Keratinocyte (primary cell): ENCODE measurements around the gene ACAP3. TPM values are rescaled to one million over a fixed set of nuclear protein-coding genes. Genes with fewer than 3 reads are reported as not detected.

ENCODE experiments used
- DNase-seq: peaks from one replicate; pipeline ENCODE4 v3.0.0-alpha.2; 2011; ENCODE audit warnings: low read depth, missing footprints, low spot score
- FAIRE-seq: peaks from 2 replicates; lab custom pipeline; 2011; peaks lifted over from hg19 to GRCh38; lab: Jason Lieb, UNC
- H2AFZ ChIP-seq: 2 replicates; pipeline ENCODE4 v1.6.0; 2012; ENCODE audit warnings: low read length, control low read depth, inconsistent platforms; ENCODE audit not compliant: control insufficient read depth
- H3K27ac ChIP-seq: 2 replicates; pipeline ENCODE4 v1.5.1; 2011; ENCODE audit warnings: low read length; ENCODE audit not compliant: control insufficient read depth, insufficient read depth
- H3K27me3 ChIP-seq: 3 replicates; pipeline ENCODE4 v1.6.0; 2011; ENCODE audit warnings: low read length; ENCODE audit not compliant: control insufficient read depth, insufficient read depth; ENCODE audit errors: extremely low read depth
- H3K36me3 ChIP-seq, 2 experiments: 2 replicates in 1 of 2; 3 replicates in 1 of 2; pipeline ENCODE4 v1.5.1; 2011; ENCODE audit warnings: low read length in 2 of 2, mild to moderate bottlenecking in 1 of 2; ENCODE audit not compliant: control insufficient read depth in 2 of 2, insufficient read depth in 2 of 2; ENCODE audit errors: extremely low read depth in 1 of 2
- H3K4me1 ChIP-seq: 3 replicates; pipeline ENCODE4 v1.5.1; 2011; ENCODE audit warnings: low read length; ENCODE audit not compliant: control insufficient read depth, insufficient read depth; ENCODE audit errors: extremely low read depth
- H3K4me2 ChIP-seq: 3 replicates; pipeline ENCODE4 v1.6.0; 2011; ENCODE audit warnings: low read depth, low read length; ENCODE audit not compliant: control insufficient read depth, insufficient read depth; ENCODE audit errors: extremely low read depth
- H3K4me3 ChIP-seq, 3 experiments: fragments of 200-600 bp in 1 of 3; sonication (generic) in 1 of 3; 2 replicates in 2 of 3; 3 replicates in 1 of 3; pipeline ENCODE4 v1.5.1; 2011 to 2016; ENCODE audit warnings: low read length in 3 of 3, mild to moderate bottlenecking in 3 of 3, control low read depth in 2 of 3, inconsistent platforms in 1 of 3, low read depth in 1 of 3, mixed read lengths in 1 of 3, mixed run types in 1 of 3, moderate library complexity in 1 of 3; ENCODE audit not compliant: control insufficient read depth in 2 of 3, insufficient read depth in 2 of 3; ENCODE audit errors: extremely low read depth in 1 of 3
- H3K79me2 ChIP-seq: 2 replicates; pipeline ENCODE4 v1.6.0; 2012; ENCODE audit warnings: low read length; ENCODE audit not compliant: control insufficient read depth, insufficient read depth
- H3K9ac ChIP-seq: 3 replicates; pipeline ENCODE4 v1.6.0; 2011; ENCODE audit warnings: low read length; ENCODE audit not compliant: control insufficient read depth, insufficient read depth; ENCODE audit errors: extremely low read depth
- H3K9me1 ChIP-seq: 3 replicates; pipeline ENCODE4 v1.6.0; 2011; ENCODE audit warnings: low read length; ENCODE audit not compliant: control insufficient read depth, insufficient read depth; ENCODE audit errors: extremely low read depth
- H3K9me3 ChIP-seq: 2 replicates; pipeline ENCODE4 v1.5.1; 2012; ENCODE audit warnings: low read depth, low read length; ENCODE audit not compliant: control insufficient read depth
- H4K20me1 ChIP-seq: 3 replicates; pipeline ENCODE4 v1.6.0; 2011; ENCODE audit warnings: low read length; ENCODE audit not compliant: control insufficient read depth, insufficient read depth; ENCODE audit errors: extremely low read depth
- EZH2 ChIP-seq: IDR thresholded peaks from one replicate; pipeline ENCODE4 v1.6.1; 2012; ENCODE audit warnings: inconsistent platforms, mild to moderate bottlenecking, low read length, moderate library complexity
- dilution Hi-C: fragments of 300-500 bp; cut with MboI; formaldehyde crosslinking; loops from one replicate; pipeline ENCODE4 v1.7.0; 2020; ENCODE audit warnings: low sequenced_read_pairs; ENCODE audit not compliant: extremely low pct_ligation_motif_present
- polyA plus RNA-seq, 5 experiments: library from polyadenylated mRNA; depleted of rRNA in 3 of 5; stranded (reverse) in 3 of 5; stranded (forward) in 1 of 5; unstranded in 1 of 5; fragments of >200 nt; gene quantifications; 1 replicate in 1 of 5; 2 replicates in 3 of 5; 3 replicates in 1 of 5; pipeline versions ENCODE4 v1.2.1 to v1.2.3, GENCODE V29; 2011 to 2012; ENCODE audit warnings: missing spikeins in 2 of 5, low read depth in 1 of 5, low replicate concordance in 1 of 5
- TF ChIP-seq, protein P1 (sequence below), 3 experiments: IDR thresholded peaks in 1 of 3; conservative IDR thresholded peaks in 1 of 3; optimal IDR thresholded peaks in 1 of 3; 2 replicates in 2 of 3; 3 replicates in 1 of 3; pipeline versions ENCODE3 to v1.5.1; 2011; ENCODE audit warnings: low read length in 3 of 3, mild to moderate bottlenecking in 3 of 3, moderate library complexity in 2 of 3, control low read depth in 1 of 3, inconsistent platforms in 1 of 3; ENCODE audit not compliant: insufficient read depth in 2 of 3; ENCODE audit errors: extremely low read depth in 1 of 3

Gene ACAP3
- polyA plus RNA-seq, 1 donor (not counting 4 experiments of a cell fraction or from before 2014, with no cell fraction given) = 17.4 TPM

GRCh38 chr1:1302006-1302430 lies 5.7 kb downstream of the ACAP3 start:
- no peak for FAIRE-seq
- Histone ChIP-seq H3K4me3 (no peak overlapping the region), H3K79me2 (peaks cover 12% of the 10 kb centered on the region), H3K9ac (no peak overlapping the region), H3K9me3 (no peaks in the 10 kb centered on the region), H3K4me2 (no peak overlapping the region), H3K27me3 (no peaks in the 10 kb centered on the region), H3K27ac (no peak overlapping the region), H4K20me1 (no peaks in the 10 kb centered on the region), H2AFZ (no peak overlapping the region), H3K4me1 (peaks cover 43% of the 10 kb centered on the region), H3K36me3 (peaks cover 0 to 1% of the 10 kb centered on the region in 2 experiments), H3K9me1 (no peaks in the 10 kb centered on the region)
- TF ChIP-seq, protein P1, sequence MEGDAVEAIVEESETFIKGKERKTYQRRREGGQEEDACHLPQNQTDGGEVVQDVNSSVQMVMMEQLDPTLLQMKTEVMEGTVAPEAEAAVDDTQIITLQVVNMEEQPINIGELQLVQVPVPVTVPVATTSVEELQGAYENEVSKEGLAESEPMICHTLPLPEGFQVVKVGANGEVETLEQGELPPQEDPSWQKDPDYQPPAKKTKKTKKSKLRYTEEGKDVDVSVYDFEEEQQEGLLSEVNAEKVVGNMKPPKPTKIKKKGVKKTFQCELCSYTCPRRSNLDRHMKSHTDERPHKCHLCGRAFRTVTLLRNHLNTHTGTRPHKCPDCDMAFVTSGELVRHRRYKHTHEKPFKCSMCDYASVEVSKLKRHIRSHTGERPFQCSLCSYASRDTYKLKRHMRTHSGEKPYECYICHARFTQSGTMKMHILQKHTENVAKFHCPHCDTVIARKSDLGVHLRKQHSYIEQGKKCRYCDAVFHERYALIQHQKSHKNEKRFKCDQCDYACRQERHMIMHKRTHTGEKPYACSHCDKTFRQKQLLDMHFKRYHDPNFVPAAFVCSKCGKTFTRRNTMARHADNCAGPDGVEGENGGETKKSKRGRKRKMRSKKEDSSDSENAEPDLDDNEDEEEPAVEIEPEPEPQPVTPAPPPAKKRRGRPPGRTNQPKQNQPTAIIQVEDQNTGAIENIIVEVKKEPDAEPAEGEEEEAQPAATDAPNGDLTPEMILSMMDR (optimal IDR thresholded peaks at IDR 0.05 in 1 of 3, IDR thresholded peaks at IDR 0.05 in 1 of 3, conservative IDR thresholded peaks at IDR 0.05 in 1 of 3; ENCODE audit: extremely low read depth in 1 of 3, insufficient read depth in 2 of 3, low read length in 3 of 3) = peak in 2 of 3 experiments; percentile 39 to 54
- no peak for TF ChIP-seq EZH2
- dilution Hi-C loops = no loop called here
- no peak for DNase-seq

DNA sequence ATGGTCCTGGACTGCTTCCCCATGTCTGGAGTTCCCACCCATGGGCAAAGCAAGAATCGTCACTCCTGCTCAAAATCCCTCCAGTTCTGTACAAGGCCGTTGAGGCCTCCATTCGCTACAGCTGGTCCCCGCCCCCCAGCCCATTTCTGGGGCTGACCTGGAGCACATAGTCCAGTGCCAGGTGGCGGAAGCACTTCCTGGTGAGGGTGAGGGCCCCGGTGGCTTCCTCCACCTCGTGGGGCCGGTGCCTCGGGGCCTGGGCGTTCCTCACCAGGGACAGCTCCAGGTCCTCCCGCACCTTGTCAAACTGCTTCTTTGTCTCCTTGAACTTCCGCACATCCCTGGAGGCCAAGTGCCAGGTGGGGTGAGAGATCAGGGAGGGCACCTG lies 7.4 kb downstream of the ACAP3 start:
- H3K9me3 ChIP-seq = no peaks in the 10 kb centered on the region
- H3K4me1 ChIP-seq = peaks cover 27% of the 10 kb centered on the region
- no peak overlapping the region for H3K27ac ChIP-seq
- H3K9me1 ChIP-seq = no peaks in the 10 kb centered on the region
- TF ChIP-seq, protein P1 (optimal IDR thresholded peaks at IDR 0.05 in 1 of 3, IDR thresholded peaks at IDR 0.05 in 1 of 3, conservative IDR thresholded peaks at IDR 0.05 in 1 of 3; ENCODE audit: extremely low read depth in 1 of 3, insufficient read depth in 2 of 3, low read length in 3 of 3) = no peak
- no peak for TF ChIP-seq EZH2
- no peak overlapping the region for H3K9ac ChIP-seq
- H2AFZ ChIP-seq = no peak overlapping the region
- H3K4me3 ChIP-seq = no peak overlapping the region
- peaks cover 0 to 1% of the 10 kb centered on the region in 2 experiments for H3K36me3 ChIP-seq
- FAIRE-seq = no peak
- no peak for DNase-seq
- dilution Hi-C loops = no loop called here
- H3K79me2 ChIP-seq = peaks cover 3% of the 10 kb centered on the region
- H3K4me2 ChIP-seq = no peak overlapping the region
- no peaks in the 10 kb centered on the region for H4K20me1 ChIP-seq
- no peaks in the 10 kb centered on the region for H3K27me3 ChIP-seq
